Measurements from ENCODE around the gene SMCO3. TPM values are rescaled to one million over a fixed set of nuclear protein-coding genes. Genes with fewer than 3 reads are reported as not detected.

The SMCO3 gene
- total RNA-seq, 1 donor, result under 0.01 TPM

DNA sequence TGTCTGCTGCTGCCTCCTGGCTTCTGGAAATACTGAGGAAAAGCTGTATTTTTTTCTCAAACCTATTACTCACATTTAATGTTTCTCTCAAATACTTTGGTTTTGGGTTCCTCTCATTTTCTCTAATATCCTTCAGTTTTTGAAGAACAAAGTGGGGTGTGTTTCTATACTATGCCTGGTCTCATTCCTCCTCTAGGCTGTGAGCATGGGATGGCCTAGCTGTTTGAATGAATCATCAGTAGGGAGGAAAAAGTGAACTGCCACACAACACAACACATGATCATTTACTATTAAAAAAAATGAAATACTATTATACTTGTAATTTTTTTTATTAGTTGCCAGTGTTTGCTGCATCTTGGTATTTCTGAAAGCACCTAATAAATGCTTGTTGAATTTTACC, 11.3 kb upstream of the SMCO3 start:
- H3K4me2 ChIP-seq (ENCODE audit: insufficient read depth, low read length), result no peak overlapping the region
- H2AFZ ChIP-seq (ENCODE audit: low read length), result no peak overlapping the region
- no peaks in the 10 kb centered on the region for H3K36me3 ChIP-seq (ENCODE audit: insufficient read depth, low read length)
- H3K27me3 ChIP-seq (ENCODE audit: insufficient read depth, low read length), result no peaks in the 10 kb centered on the region
- DNase-seq (ENCODE audit: insufficient read length, low spot score, missing footprints), result no peak
- TF ChIP-seq, protein P1, sequence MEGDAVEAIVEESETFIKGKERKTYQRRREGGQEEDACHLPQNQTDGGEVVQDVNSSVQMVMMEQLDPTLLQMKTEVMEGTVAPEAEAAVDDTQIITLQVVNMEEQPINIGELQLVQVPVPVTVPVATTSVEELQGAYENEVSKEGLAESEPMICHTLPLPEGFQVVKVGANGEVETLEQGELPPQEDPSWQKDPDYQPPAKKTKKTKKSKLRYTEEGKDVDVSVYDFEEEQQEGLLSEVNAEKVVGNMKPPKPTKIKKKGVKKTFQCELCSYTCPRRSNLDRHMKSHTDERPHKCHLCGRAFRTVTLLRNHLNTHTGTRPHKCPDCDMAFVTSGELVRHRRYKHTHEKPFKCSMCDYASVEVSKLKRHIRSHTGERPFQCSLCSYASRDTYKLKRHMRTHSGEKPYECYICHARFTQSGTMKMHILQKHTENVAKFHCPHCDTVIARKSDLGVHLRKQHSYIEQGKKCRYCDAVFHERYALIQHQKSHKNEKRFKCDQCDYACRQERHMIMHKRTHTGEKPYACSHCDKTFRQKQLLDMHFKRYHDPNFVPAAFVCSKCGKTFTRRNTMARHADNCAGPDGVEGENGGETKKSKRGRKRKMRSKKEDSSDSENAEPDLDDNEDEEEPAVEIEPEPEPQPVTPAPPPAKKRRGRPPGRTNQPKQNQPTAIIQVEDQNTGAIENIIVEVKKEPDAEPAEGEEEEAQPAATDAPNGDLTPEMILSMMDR (IDR thresholded peaks at IDR 0.05; ENCODE audit: extremely low read depth, low read depth, low read length), result no peak
- H3K27ac ChIP-seq (ENCODE audit: low read depth, low read length), result no peak overlapping the region
- no peaks in the 10 kb centered on the region for H3K9me3 ChIP-seq (ENCODE audit: low read depth, low read length)
- no peaks in the 10 kb centered on the region for H3K79me2 ChIP-seq (ENCODE audit: insufficient read depth, low read length)
- no peaks in the 10 kb centered on the region for H3K4me1 ChIP-seq (ENCODE audit: insufficient read depth, low read length)
- H4K20me1 ChIP-seq (ENCODE audit: insufficient read depth, low read length), result no peaks in the 10 kb centered on the region
- no peak overlapping the region for H3K4me3 ChIP-seq (ENCODE audit: insufficient read depth, low read length)

DNA sequence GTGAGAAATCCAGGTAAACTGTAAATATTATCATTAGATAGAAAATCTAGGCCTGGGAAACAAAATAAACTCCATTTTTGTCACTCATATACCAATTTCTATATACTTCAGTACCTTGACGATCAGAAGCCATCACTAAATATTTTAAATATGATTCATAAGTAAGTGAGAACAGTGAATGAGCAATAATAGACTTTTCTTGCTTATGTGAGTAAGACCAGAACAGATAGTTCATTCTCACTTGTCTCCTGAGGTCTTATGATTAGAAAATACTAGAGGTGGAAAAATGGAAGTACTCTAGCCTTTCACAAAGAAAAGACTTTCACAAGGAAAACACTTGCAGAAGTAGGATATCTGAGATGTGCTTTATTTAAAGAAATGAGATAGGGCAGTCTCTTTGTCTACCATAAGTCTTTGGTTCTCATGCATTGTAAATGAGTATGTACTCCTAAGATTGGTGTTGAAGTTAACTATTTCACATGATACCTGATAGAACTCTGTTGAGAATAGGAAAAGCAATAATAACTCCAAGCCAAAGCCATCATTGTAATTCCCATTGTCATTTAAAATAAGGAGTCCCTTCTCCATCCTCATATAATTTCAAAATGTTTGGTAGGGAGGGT, 10.1 kb upstream of the SMCO3 start:
- no peaks in the 10 kb centered on the region for H3K27me3 ChIP-seq (ENCODE audit: insufficient read depth, low read length)
- H3K27ac ChIP-seq (ENCODE audit: low read depth, low read length), result no peak overlapping the region
- TF ChIP-seq, protein P1 (IDR thresholded peaks at IDR 0.05; ENCODE audit: extremely low read depth, low read depth, low read length), result no peak
- no peak overlapping the region for H2AFZ ChIP-seq (ENCODE audit: low read length)
- no peaks in the 10 kb centered on the region for H3K9me3 ChIP-seq (ENCODE audit: low read depth, low read length)
- H3K79me2 ChIP-seq (ENCODE audit: insufficient read depth, low read length), result no peaks in the 10 kb centered on the region
- no peak overlapping the region for H3K4me3 ChIP-seq (ENCODE audit: insufficient read depth, low read length)
- H4K20me1 ChIP-seq (ENCODE audit: insufficient read depth, low read length), result no peaks in the 10 kb centered on the region
- H3K4me1 ChIP-seq (ENCODE audit: insufficient read depth, low read length), result no peaks in the 10 kb centered on the region
- no peak overlapping the region for H3K4me2 ChIP-seq (ENCODE audit: insufficient read depth, low read length)
- H3K36me3 ChIP-seq (ENCODE audit: insufficient read depth, low read length), result no peaks in the 10 kb centered on the region
- no peak for DNase-seq (ENCODE audit: insufficient read length, low spot score, missing footprints)

DNA sequence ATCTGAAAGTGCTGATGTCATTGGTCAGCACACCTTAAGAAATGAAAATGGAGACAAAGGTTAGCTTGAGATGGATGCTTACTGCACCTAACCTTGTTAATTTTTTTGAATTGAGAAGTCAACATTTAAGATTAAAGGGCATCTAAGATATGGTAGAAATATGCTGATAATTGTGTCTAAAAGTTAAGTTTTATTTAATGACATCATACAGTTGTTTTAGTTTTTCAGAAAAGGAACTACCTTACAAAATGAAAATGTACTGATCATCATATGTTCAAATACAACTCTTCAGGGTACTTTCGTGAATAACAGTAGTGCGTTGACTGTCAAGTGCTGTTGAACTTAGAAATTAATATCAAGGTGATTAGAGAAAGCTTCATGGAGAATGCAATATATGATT, 2.5 kb downstream of the SMCO3 start:
- Histone ChIP-seq H3K4me3 (ENCODE audit: insufficient read depth, low read length) (no peak overlapping the region), H3K27ac (ENCODE audit: low read depth, low read length) (no peak overlapping the region), H3K9me3 (ENCODE audit: low read depth, low read length) (no peaks in the 10 kb centered on the region), H3K36me3 (ENCODE audit: insufficient read depth, low read length) (no peaks in the 10 kb centered on the region), H4K20me1 (ENCODE audit: insufficient read depth, low read length) (no peaks in the 10 kb centered on the region), H3K27me3 (ENCODE audit: insufficient read depth, low read length) (no peaks in the 10 kb centered on the region), H3K79me2 (ENCODE audit: insufficient read depth, low read length) (no peaks in the 10 kb centered on the region), H2AFZ (ENCODE audit: low read length) (no peak overlapping the region), H3K4me2 (ENCODE audit: insufficient read depth, low read length) (no peak overlapping the region), H3K4me1 (ENCODE audit: insufficient read depth, low read length) (no peaks in the 10 kb centered on the region)
- TF ChIP-seq, protein P1 (IDR thresholded peaks at IDR 0.05; ENCODE audit: extremely low read depth, low read depth, low read length), result no peak
- DNase-seq (ENCODE audit: insufficient read length, low spot score, missing footprints), result no peak

DNA sequence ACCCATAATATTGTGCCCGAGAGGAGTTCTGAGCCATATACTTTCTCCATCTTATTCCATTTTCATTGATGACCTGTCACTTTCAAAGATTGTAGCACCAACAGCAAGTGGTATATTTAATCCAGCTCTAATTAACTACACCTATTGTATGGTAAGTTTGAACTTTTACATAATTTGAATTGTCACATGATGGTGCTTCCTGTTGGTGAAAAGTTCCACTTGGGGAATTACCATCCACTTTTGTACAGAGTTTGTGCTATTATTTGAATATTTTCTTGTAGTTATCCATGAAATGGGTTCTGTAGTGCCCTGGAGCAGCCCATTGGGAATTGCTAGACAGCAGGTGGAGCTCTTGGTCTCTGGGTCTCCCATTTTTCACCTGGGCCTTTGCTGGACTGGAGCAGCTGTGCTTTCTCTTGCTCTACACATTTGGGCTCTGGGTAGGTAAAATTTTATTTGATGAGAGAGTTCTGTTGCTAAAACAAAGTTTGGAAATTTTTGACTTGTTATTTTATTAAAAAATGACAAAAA, 3.0 kb downstream of the SMCO3 start:
- no peaks in the 10 kb centered on the region for H4K20me1 ChIP-seq (ENCODE audit: insufficient read depth, low read length)
- DNase-seq (ENCODE audit: insufficient read length, low spot score, missing footprints), result peak; percentile 10
- H3K9me3 ChIP-seq (ENCODE audit: low read depth, low read length), result no peaks in the 10 kb centered on the region
- H3K4me3 ChIP-seq (ENCODE audit: insufficient read depth, low read length), result no peak overlapping the region
- H3K4me1 ChIP-seq (ENCODE audit: insufficient read depth, low read length), result no peaks in the 10 kb centered on the region
- no peaks in the 10 kb centered on the region for H3K36me3 ChIP-seq (ENCODE audit: insufficient read depth, low read length)
- H3K79me2 ChIP-seq (ENCODE audit: insufficient read depth, low read length), result no peaks in the 10 kb centered on the region
- H3K27ac ChIP-seq (ENCODE audit: low read depth, low read length), result no peak overlapping the region
- no peak overlapping the region for H2AFZ ChIP-seq (ENCODE audit: low read length)
- no peak overlapping the region for H3K4me2 ChIP-seq (ENCODE audit: insufficient read depth, low read length)
- TF ChIP-seq, protein P1 (IDR thresholded peaks at IDR 0.05; ENCODE audit: extremely low read depth, low read depth, low read length), result peak; percentile 32
- H3K27me3 ChIP-seq (ENCODE audit: insufficient read depth, low read length), result no peaks in the 10 kb centered on the region

Measured in osteoblast (primary cell).